ENCODE data around the gene OR2V2.

The OR2V2 gene

DNA sequence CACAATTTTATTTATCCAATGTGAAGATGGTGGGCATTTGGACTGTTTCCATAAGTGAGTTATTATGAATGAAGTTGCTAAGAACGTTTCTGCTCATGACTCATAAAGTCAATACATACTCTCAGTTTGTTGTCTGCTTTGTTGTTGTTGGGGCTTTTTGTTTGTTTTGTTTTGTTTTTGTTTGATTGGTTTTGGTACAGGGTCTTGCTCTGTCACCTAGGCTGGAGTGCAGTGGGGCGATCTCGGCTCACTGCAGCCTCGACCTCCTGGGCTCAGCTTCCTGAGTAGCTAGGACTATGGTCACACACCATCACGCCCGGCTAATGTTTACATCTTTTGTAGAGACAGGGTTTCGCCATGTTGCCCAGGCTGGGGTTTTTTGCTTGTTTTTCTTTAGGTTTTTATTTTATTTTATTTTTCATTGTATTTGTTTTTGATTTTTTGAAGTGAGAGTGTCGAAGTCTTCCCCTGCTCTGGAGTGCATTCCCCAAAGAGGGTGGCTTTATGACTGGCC is 39.7 kb downstream of the OR2V2 start:
- H3K79me2 ChIP-seq (ENCODE audit: low read length), result no peaks in the 10 kb centered on the region
- peak overlapping the region; percentile 72 for H3K9ac ChIP-seq (ENCODE audit: low read length)
- no peaks in the 10 kb centered on the region for H4K20me1 ChIP-seq (ENCODE audit: insufficient read depth, low read length)
- H3K27me3 ChIP-seq (ENCODE audit: low read depth, low read length), result no peaks in the 10 kb centered on the region
- peak overlapping the region; percentile 82 for H2AFZ ChIP-seq (ENCODE audit: low read depth, low read length)
- peak overlapping the region; percentile 39 for H3K27ac ChIP-seq (ENCODE audit: low read length)
- peaks cover 10% of the 10 kb centered on the region for H3K4me1 ChIP-seq (ENCODE audit: low read length)
- TF ChIP-seq, protein P1, sequence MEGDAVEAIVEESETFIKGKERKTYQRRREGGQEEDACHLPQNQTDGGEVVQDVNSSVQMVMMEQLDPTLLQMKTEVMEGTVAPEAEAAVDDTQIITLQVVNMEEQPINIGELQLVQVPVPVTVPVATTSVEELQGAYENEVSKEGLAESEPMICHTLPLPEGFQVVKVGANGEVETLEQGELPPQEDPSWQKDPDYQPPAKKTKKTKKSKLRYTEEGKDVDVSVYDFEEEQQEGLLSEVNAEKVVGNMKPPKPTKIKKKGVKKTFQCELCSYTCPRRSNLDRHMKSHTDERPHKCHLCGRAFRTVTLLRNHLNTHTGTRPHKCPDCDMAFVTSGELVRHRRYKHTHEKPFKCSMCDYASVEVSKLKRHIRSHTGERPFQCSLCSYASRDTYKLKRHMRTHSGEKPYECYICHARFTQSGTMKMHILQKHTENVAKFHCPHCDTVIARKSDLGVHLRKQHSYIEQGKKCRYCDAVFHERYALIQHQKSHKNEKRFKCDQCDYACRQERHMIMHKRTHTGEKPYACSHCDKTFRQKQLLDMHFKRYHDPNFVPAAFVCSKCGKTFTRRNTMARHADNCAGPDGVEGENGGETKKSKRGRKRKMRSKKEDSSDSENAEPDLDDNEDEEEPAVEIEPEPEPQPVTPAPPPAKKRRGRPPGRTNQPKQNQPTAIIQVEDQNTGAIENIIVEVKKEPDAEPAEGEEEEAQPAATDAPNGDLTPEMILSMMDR (IDR thresholded peaks at IDR 0.05; ENCODE audit: low read depth, low read length), result no peak
- no peak for TF ChIP-seq EZH2phosphoT487 (IDR thresholded peaks at IDR 0.05; ENCODE audit: low read depth)
- peak overlapping the region; percentile 81 for H3K4me3 ChIP-seq (ENCODE audit: low read length)
- H3K4me2 ChIP-seq (ENCODE audit: low read length), result peak overlapping the region; percentile 89
- H3K36me3 ChIP-seq (replicated peaks; ENCODE audit: low read depth, low read length), result no peaks in the 10 kb centered on the region
- H3K9me3 ChIP-seq (ENCODE audit: insufficient read depth, low read length), result no peaks in the 10 kb centered on the region

DNA sequence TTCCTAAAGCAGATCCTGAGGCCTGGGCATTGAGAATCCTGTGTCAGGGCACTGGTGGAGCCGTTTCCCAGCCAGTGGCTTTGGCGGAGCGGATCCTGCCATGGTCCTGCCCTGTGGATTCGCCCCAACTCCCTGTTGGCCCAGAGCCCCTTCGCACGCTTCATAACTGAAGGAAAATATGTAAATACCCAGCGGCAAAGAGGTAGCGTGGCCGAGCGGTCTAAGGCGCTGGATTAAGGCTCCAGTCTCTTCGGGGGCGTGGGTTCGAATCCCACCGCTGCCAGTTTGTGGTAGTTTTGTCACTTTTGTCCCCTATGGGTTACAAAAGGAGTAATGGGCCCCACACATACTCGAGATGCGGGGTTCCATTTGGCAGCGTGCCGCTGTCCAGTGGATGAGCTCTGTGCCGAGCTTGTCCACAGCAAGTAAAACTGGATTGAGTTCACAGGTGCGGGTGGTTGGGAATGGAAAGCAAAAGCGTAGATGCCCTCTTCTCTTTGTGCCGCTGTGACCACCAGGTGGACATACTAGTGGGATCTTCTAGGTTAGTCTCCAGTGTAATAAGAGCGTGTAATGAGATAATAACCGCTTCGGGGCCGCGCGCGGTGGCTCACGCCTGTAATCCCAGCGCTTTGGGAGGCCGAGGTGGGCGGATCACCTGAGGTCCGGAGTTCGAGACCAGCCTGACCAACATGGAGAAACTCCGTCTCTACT is 40.3 kb downstream of the OR2V2 start:
- Histone ChIP-seq H4K20me1 (ENCODE audit: insufficient read depth, low read length) (no peaks in the 10 kb centered on the region), H3K4me3 (ENCODE audit: low read length) (peak overlapping the region; percentile 81), H3K36me3 (replicated peaks; ENCODE audit: low read depth, low read length) (no peaks in the 10 kb centered on the region), H3K9me3 (ENCODE audit: insufficient read depth, low read length) (no peaks in the 10 kb centered on the region), H3K79me2 (ENCODE audit: low read length) (peaks cover 5% of the 10 kb centered on the region), H3K9ac (ENCODE audit: low read length) (peak overlapping the region; percentile 72), H2AFZ (ENCODE audit: low read depth, low read length) (peak overlapping the region; percentile 82), H3K4me1 (ENCODE audit: low read length) (peaks cover 8% of the 10 kb centered on the region), H3K27me3 (ENCODE audit: low read depth, low read length) (no peaks in the 10 kb centered on the region), H3K27ac (ENCODE audit: low read length) (peak overlapping the region; percentile 84), H3K4me2 (ENCODE audit: low read length) (peak overlapping the region; percentile 89)
- no peak for TF ChIP-seq EZH2phosphoT487 (IDR thresholded peaks at IDR 0.05; ENCODE audit: low read depth)
- TF ChIP-seq, protein P1 (IDR thresholded peaks at IDR 0.05; ENCODE audit: low read depth, low read length), result no peak

DNA sequence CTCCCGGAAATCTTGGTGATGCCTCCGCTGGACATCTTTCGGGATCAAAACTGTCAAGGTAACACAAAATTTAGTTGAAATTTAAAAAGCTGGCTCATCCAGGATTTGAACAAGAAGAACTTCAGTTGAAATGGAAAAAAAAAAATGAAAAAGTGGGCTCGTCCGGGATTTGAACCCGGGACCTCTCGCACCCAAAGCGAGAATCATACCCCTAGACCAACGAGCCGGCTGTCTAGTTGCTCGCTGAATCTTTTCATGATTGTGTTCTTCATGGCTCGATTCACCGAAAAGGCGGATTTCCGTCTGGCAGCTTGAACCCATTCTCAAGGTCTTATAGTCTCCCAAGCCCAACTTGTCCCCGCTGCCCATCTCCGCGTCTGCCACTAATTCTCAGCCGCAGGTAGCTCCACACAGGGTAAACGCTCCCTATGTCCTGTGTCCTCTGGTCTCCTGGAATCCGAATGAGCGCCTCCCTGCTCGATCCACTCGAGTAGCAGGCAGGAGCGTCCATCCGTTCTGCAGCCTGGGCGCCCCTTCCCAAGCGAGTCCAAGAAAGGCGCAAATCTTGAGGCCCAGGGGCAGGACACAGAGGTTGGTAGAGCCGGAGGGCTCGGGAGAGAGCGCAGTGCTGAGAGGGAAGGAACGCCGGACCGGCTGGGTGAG is 41.4 kb downstream of the OR2V2 start:
- peaks cover 11% of the 10 kb centered on the region for H3K4me1 ChIP-seq (ENCODE audit: low read length)
- peak overlapping the region; percentile 89 for H3K4me2 ChIP-seq (ENCODE audit: low read length)
- H3K4me3 ChIP-seq (ENCODE audit: low read length), result peak overlapping the region; percentile 81
- no peaks in the 10 kb centered on the region for H4K20me1 ChIP-seq (ENCODE audit: insufficient read depth, low read length)
- H3K36me3 ChIP-seq (replicated peaks; ENCODE audit: low read depth, low read length), result no peaks in the 10 kb centered on the region
- no peaks in the 10 kb centered on the region for H3K27me3 ChIP-seq (ENCODE audit: low read depth, low read length)
- H3K9ac ChIP-seq (ENCODE audit: low read length), result peak overlapping the region; percentile 94
- H3K27ac ChIP-seq (ENCODE audit: low read length), result peak overlapping the region; percentile 84
- H3K79me2 ChIP-seq (ENCODE audit: low read length), result peaks cover 12% of the 10 kb centered on the region
- TF ChIP-seq, protein P1 (IDR thresholded peaks at IDR 0.05; ENCODE audit: low read depth, low read length), result peak; percentile 14; the same call in 1 of the 2 replicates
- no peak for TF ChIP-seq EZH2phosphoT487 (IDR thresholded peaks at IDR 0.05; ENCODE audit: low read depth)
- peak overlapping the region; percentile 82 for H2AFZ ChIP-seq (ENCODE audit: low read depth, low read length)
- H3K9me3 ChIP-seq (ENCODE audit: insufficient read depth, low read length), result no peaks in the 10 kb centered on the region

DNA sequence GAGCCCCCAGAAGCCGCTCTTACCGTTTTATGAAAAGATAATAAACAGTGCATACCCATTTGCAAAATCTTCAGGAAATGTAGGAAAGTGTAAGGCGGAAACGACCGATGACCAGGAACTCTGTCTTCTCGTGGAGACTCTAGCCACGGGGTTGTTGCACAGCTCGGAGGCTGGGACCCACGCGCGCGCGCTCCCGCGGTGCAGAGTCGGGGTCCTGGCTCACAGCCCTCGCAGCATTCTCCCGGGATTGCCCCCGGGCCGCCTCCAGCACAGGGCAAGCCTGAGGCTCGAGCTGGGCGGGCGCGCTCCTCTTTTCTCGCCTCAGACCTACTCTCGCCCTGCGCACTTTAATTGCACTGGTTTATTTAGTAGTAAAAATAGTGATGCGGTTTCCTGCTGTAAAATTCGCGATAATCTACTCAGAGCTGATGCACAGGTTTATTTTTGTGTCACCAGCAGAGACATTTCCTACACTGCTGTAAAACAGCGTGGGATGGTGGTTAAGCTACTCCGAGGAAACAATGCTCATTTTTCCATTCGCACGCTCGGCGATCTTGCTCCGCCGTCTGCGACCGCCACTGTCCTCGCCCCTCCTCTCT is 42.1 kb downstream of the OR2V2 start:
- H3K27ac ChIP-seq (ENCODE audit: low read length), result peak overlapping the region; percentile 38
- peak overlapping the region; percentile 81 for H3K4me3 ChIP-seq (ENCODE audit: low read length)
- H3K4me1 ChIP-seq (ENCODE audit: low read length), result peaks cover 11% of the 10 kb centered on the region

More for the DNA sequence above, 42.1 kb downstream of the OR2V2 start:
- no peaks in the 10 kb centered on the region for H3K9me3 ChIP-seq (ENCODE audit: insufficient read depth, low read length)
- peak overlapping the region; percentile 89 for H3K4me2 ChIP-seq (ENCODE audit: low read length)
- TF ChIP-seq, protein P1 (IDR thresholded peaks at IDR 0.05; ENCODE audit: low read depth, low read length), result no peak
- no peak for TF ChIP-seq EZH2phosphoT487 (IDR thresholded peaks at IDR 0.05; ENCODE audit: low read depth)
- H3K9ac ChIP-seq (ENCODE audit: low read length), result peak overlapping the region; percentile 85
- H4K20me1 ChIP-seq (ENCODE audit: insufficient read depth, low read length), result no peaks in the 10 kb centered on the region
- H3K36me3 ChIP-seq (replicated peaks; ENCODE audit: low read depth, low read length), result no peaks in the 10 kb centered on the region
- peak overlapping the region; percentile 82 for H2AFZ ChIP-seq (ENCODE audit: low read depth, low read length)
- H3K27me3 ChIP-seq (ENCODE audit: low read depth, low read length), result no peaks in the 10 kb centered on the region
- H3K79me2 ChIP-seq (ENCODE audit: low read length), result peaks cover 12% of the 10 kb centered on the region

All from OCI-LY3 (cell line).